K562 (cell line): ENCODE measurements around the gene C2orf69. TPM values are rescaled to one million over a fixed set of nuclear protein-coding genes. Genes with fewer than 3 reads are reported as not detected.

Experiments
- ATAC-seq: fragments of 200-7000 bp; cut with Tn5 transposase; 3 replicates; pipeline ENCODE4 v1.9.1; 2020; ENCODE audit warnings: moderate library complexity
- BruUV-seq: library from RNA; stranded (reverse); fragments of 400-500 nt; replicated peaks from 2 replicates; lab custom pipeline; 2021; lab: Mats Ljungman, UMichigan
- CTCF ChIA-PET: fragments of 300-600 bp; formaldehyde crosslinking; extraction: SDS; loops from one replicate; lab custom pipeline; 2021; ENCODE audit warnings: low intra/inter-chr PET ratio; lab: Yijun Ruan, JAX
- POLR2A ChIA-PET: fragments of 300-600, 350-650 bp; sonication (Branson Sonifier 250); formaldehyde crosslinking; extraction: SDS; loops from one replicate; lab custom pipeline; 2021; ENCODE audit warnings: antibody characterized with exemption, inconsistent platforms; lab: Yijun Ruan, JAX
- DNase-seq, 4 experiments: peaks; one replicate each; pipeline versions ENCODE4 v3.0.0 to v3.0.0-alpha.2; 2011 to 2018; ENCODE audit warnings: low spot score in 3 of 4, mixed read lengths in 3 of 4; ENCODE audit errors: extremely low read depth in 1 of 4
- FAIRE-seq: peaks from 2 replicates; lab custom pipeline; 2011; peaks lifted over from hg19 to GRCh38; lab: Jason Lieb, UNC
- H2AFZ ChIP-seq: 2 replicates; pipeline ENCODE4 v1.6.0; 2011; ENCODE audit warnings: low read depth, low read length, control low read depth, inconsistent platforms
- H3K27ac ChIP-seq: fragments of 200-600 bp; 3 replicates; pipeline ENCODE4 v1.8.0; 2011; ENCODE audit warnings: low read depth, mild to moderate bottlenecking, control low read depth, inconsistent platforms, low read length, moderate library complexity, mixed read lengths; ENCODE audit errors: extremely low read depth
- H3K27me3 ChIP-seq, 2 experiments: fragments of 300-600 bp in 1 of 2; 2 replicates in 1 of 2; 3 replicates in 1 of 2; pipeline versions ENCODE4 v1.6.0 to v1.8.0; 2011; ENCODE audit warnings: inconsistent platforms in 2 of 2, low read length in 2 of 2, mild to moderate bottlenecking in 1 of 2, mixed read lengths in 1 of 2, moderate library complexity in 1 of 2; ENCODE audit not compliant: control insufficient read depth in 2 of 2, insufficient read depth in 2 of 2
- H3K36me3 ChIP-seq: fragments of 300-600 bp; 3 replicates; pipeline ENCODE4 v1.8.0; 2011; ENCODE audit warnings: mild to moderate bottlenecking, low read length, inconsistent platforms; ENCODE audit not compliant: control insufficient read depth, insufficient read depth
- H3K4me1 ChIP-seq, 2 experiments: fragments of 200-600 bp in 1 of 2; replicated peaks in 1 of 2; 2 replicates in 1 of 2; 3 replicates in 1 of 2; pipeline versions ENCODE4 v1.5.1 to v1.8.0; 2011; ENCODE audit warnings: inconsistent platforms in 2 of 2, low read length in 2 of 2, mild to moderate bottlenecking in 1 of 2, mixed read lengths in 1 of 2, moderate library complexity in 1 of 2; ENCODE audit not compliant: control insufficient read depth in 2 of 2, insufficient read depth in 2 of 2
- H3K4me2 ChIP-seq: 2 replicates; pipeline ENCODE4 v1.6.1; 2011; ENCODE audit warnings: low read length, control low read depth, inconsistent platforms, mixed read lengths; ENCODE audit not compliant: insufficient read depth
- H3K4me3 ChIP-seq: fragments of 200-600 bp; sonication (generic), shearing (Covaris generic); 2 replicates; pipeline ENCODE4 v1.5.1; 2016; ENCODE audit warnings: control low read depth, inconsistent platforms
- H3K79me2 ChIP-seq: fragments of 200-600 bp; 3 replicates; pipeline ENCODE4 v1.8.0; 2011; ENCODE audit warnings: low read length, inconsistent platforms; ENCODE audit not compliant: control insufficient read depth, insufficient read depth
- H3K9ac ChIP-seq, 2 experiments: 2 replicates each; pipeline versions ENCODE4 v1.6.0 to v1.6.1; 2011; ENCODE audit warnings: low read depth in 2 of 2, low read length in 2 of 2, control low read depth in 1 of 2, inconsistent platforms in 1 of 2, mild to moderate bottlenecking in 1 of 2, mixed read lengths in 1 of 2; ENCODE audit not compliant: insufficient read depth in 1 of 2
- H3K9me1 ChIP-seq: one replicate; pipeline ENCODE4 v1.6.0; 2011; ENCODE audit warnings: inconsistent platforms, mild to moderate bottlenecking, low read length, moderate library complexity; ENCODE audit not compliant: control insufficient read depth, insufficient read depth
- H3K9me3 ChIP-seq: replicated peaks from 2 replicates; pipeline ENCODE4 v1.5.1; 2011; ENCODE audit warnings: low read depth, low read length, inconsistent platforms; ENCODE audit not compliant: control insufficient read depth, insufficient read depth
- H4K20me1 ChIP-seq: replicated peaks from 2 replicates; pipeline ENCODE4 v1.6.1; 2011; ENCODE audit warnings: low read length, inconsistent platforms, mixed read lengths; ENCODE audit not compliant: control insufficient read depth, insufficient read depth
- E2F4 ChIP-seq: sonication (generic); formaldehyde crosslinking; IDR thresholded peaks from 2 replicates; pipeline ENCODE4 v1.8.0; 2022; ENCODE audit warnings: mild to moderate bottlenecking, low read depth, missing genetic modification reagents
- POLR2AphosphoS5 ChIP-seq: IDR thresholded peaks from 2 replicates; pipeline ENCODE4 v1.6.1; 2011; ENCODE audit warnings: mild to moderate bottlenecking, low read depth, low read length, moderate library complexity; ENCODE audit not compliant: control insufficient read depth, insufficient read depth
- SRSF9 ChIP-seq: fragments of 200-400 bp; formaldehyde crosslinking; IDR thresholded peaks from 2 replicates; pipeline ENCODE4 v1.6.1; 2017; ENCODE audit warnings: low read depth, low read length, borderline replicate concordance
- WGBS: fragments of 100-300 bp; shearing (Covaris generic); methylation state at CpG from one replicate; pipeline ENCODE4 v1.1.6; 2016; ENCODE audit warnings: low coverage, mixed read lengths; ENCODE audit not compliant: insufficient coverage; ENCODE audit errors: missing lambda C conversion rate; 5-methylcytosine and 5-hydroxymethylcytosine counted together
- in situ Hi-C: fragments of 300-500 bp; cut with MboI; formaldehyde crosslinking; loops from 4 replicates; pipeline ENCODE4 v1.15.0; 2018; ENCODE audit warnings: inconsistent platforms, mixed read lengths
- intact Hi-C: fragments of 100-400 bp; cut with micrococcal nuclease; formaldehyde crosslinking; loops from 2 replicates; pipeline ENCODE4 v1.14.2; 2022
- polyA plus RNA-seq, 8 experiments: library from polyadenylated mRNA; depleted of rRNA in 4 of 8; stranded (reverse) in 5 of 8; unstranded in 3 of 8; fragments of >200 nt; fragmentation: Nextera tagmentation in 2 of 8; fragmentation: Illumina TruSeq in 1 of 8; extraction: Ambion mirVana in 2 of 8; extraction: Trizol in 1 of 8; gene quantifications; 2 replicates each; pipeline versions ENCODE4 v1.2.1 to v1.2.3, GENCODE V29; 2011 to 2014; ENCODE audit warnings: inconsistent platforms in 1 of 8, missing spikeins in 1 of 8
- total RNA-seq, 7 experiments: library from RNA; depleted of rRNA in 6 of 7; stranded (reverse); fragments of >200 nt in 6 of 7; fragmentation: Illumina TruSeq in 2 of 7; extraction: Trizol in 2 of 7; gene quantifications; 2 replicates each; pipeline versions ENCODE4 v1.2.1 to v1.2.3, GENCODE V29; 2011 to 2021; ENCODE audit warnings: low replicate concordance in 1 of 7
- TF ChIP-seq, protein P1 (sequence below): fragments of 450-650 bp; IDR thresholded peaks from 2 replicates; pipeline ENCODE4 v1.6.1; 2016
- TF ChIP-seq, protein P2 (sequence below): fragments of 450-650 bp; IDR thresholded peaks from 2 replicates; pipeline ENCODE4 v1.6.1; 2016; ENCODE audit warnings: mild to moderate bottlenecking, moderate library complexity

The C2orf69 gene
- total and polyA plus RNA-seq, 9 of the 15 experiments (the other 6 are each of a cell fraction or from before 2014, with no cell fraction given) = 3.4 to 9.8 (median 5.7) TPM

DNA sequence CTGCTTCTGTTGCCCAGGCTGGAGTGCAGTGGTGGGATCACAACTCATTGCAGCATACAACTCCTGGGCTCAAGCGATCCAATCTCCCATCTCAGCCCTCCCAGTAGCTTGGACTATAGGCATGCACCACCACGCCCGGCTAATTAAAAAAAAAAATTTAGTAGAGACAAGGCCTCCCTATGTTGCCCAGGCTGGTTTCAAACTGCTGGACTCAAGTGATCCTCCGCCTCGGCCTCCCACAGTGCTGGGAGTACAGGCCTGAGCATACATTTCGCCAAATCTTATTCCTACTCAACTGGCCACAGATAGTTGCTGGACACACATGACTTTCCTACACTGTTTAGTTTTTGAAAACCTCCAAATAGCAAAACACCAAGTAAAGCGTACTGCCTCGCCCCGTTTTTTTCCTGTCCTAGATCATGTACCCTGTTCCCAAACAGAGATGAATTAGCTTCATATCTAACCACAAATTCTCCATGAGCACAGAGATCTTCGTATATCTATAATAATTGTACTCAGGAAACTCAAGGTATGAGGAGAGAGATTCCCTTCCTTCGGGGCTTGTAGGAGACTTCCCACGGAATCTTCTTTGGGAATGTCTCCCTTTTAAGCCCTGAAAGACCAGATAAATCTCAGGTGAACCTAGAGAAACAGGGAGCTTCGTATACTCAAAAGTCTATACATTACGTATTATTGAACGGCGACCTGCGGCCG, 598 bp upstream of the C2orf69 start:
- Histone ChIP-seq H4K20me1 (no peaks in the 10 kb centered on the region), H3K27ac (peak overlapping the region; percentile 95), H2AFZ (peak overlapping the region; percentile 97), H3K4me1 (peaks cover 3 to 10% of the 10 kb centered on the region in 2 experiments; a peak in 3 of 5 replicates), H3K4me3 (peak overlapping the region; percentile 90; the same call in 1 of the 2 replicates), H3K4me2 (peak overlapping the region; percentile 64), H3K27me3 (no peaks in the 10 kb centered on the region), H3K9me1 (no peaks in the 10 kb centered on the region), H3K9me3 (peaks cover 10% of the 10 kb centered on the region), H3K9ac (peak overlapping the region in 1 of 2 experiments; percentile 58; a peak in 2 of 4 replicates), H3K79me2 (peaks cover 39% of the 10 kb centered on the region), H3K36me3 (peaks cover 17% of the 10 kb centered on the region; the same call in 2 of the 3 replicates)
- CTCF ChIA-PET = no interaction called here
- intact Hi-C loops (no loop called here), in situ Hi-C loops (no loop called here)
- no peak for FAIRE-seq
- DNase-seq = no peak
- POLR2A ChIA-PET = interaction anchor here (0.7 to 1.5 kb wide), 2 partner anchors 13 to 15 kb away, joined by 3 to 10 read pairs; no protein-coding TSS in a partner anchor
- 66% methylated on average over 14 of the region's 18 CpGs for WGBS
- ATAC-seq = no peak
- BruUV-seq = TSS peak; percentile 72
- TF ChIP-seq POLR2AphosphoS5 = no peak
- TF ChIP-seq SRSF9 = no peak
- TF ChIP-seq, protein P1, sequence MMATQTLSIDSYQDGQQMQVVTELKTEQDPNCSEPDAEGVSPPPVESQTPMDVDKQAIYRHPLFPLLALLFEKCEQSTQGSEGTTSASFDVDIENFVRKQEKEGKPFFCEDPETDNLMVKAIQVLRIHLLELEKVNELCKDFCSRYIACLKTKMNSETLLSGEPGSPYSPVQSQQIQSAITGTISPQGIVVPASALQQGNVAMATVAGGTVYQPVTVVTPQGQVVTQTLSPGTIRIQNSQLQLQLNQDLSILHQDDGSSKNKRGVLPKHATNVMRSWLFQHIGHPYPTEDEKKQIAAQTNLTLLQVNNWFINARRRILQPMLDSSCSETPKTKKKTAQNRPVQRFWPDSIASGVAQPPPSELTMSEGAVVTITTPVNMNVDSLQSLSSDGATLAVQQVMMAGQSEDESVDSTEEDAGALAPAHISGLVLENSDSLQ = no peak
- TF ChIP-seq E2F4 (CRISPR knock-in tag) = no peak
- TF ChIP-seq, protein P2, sequence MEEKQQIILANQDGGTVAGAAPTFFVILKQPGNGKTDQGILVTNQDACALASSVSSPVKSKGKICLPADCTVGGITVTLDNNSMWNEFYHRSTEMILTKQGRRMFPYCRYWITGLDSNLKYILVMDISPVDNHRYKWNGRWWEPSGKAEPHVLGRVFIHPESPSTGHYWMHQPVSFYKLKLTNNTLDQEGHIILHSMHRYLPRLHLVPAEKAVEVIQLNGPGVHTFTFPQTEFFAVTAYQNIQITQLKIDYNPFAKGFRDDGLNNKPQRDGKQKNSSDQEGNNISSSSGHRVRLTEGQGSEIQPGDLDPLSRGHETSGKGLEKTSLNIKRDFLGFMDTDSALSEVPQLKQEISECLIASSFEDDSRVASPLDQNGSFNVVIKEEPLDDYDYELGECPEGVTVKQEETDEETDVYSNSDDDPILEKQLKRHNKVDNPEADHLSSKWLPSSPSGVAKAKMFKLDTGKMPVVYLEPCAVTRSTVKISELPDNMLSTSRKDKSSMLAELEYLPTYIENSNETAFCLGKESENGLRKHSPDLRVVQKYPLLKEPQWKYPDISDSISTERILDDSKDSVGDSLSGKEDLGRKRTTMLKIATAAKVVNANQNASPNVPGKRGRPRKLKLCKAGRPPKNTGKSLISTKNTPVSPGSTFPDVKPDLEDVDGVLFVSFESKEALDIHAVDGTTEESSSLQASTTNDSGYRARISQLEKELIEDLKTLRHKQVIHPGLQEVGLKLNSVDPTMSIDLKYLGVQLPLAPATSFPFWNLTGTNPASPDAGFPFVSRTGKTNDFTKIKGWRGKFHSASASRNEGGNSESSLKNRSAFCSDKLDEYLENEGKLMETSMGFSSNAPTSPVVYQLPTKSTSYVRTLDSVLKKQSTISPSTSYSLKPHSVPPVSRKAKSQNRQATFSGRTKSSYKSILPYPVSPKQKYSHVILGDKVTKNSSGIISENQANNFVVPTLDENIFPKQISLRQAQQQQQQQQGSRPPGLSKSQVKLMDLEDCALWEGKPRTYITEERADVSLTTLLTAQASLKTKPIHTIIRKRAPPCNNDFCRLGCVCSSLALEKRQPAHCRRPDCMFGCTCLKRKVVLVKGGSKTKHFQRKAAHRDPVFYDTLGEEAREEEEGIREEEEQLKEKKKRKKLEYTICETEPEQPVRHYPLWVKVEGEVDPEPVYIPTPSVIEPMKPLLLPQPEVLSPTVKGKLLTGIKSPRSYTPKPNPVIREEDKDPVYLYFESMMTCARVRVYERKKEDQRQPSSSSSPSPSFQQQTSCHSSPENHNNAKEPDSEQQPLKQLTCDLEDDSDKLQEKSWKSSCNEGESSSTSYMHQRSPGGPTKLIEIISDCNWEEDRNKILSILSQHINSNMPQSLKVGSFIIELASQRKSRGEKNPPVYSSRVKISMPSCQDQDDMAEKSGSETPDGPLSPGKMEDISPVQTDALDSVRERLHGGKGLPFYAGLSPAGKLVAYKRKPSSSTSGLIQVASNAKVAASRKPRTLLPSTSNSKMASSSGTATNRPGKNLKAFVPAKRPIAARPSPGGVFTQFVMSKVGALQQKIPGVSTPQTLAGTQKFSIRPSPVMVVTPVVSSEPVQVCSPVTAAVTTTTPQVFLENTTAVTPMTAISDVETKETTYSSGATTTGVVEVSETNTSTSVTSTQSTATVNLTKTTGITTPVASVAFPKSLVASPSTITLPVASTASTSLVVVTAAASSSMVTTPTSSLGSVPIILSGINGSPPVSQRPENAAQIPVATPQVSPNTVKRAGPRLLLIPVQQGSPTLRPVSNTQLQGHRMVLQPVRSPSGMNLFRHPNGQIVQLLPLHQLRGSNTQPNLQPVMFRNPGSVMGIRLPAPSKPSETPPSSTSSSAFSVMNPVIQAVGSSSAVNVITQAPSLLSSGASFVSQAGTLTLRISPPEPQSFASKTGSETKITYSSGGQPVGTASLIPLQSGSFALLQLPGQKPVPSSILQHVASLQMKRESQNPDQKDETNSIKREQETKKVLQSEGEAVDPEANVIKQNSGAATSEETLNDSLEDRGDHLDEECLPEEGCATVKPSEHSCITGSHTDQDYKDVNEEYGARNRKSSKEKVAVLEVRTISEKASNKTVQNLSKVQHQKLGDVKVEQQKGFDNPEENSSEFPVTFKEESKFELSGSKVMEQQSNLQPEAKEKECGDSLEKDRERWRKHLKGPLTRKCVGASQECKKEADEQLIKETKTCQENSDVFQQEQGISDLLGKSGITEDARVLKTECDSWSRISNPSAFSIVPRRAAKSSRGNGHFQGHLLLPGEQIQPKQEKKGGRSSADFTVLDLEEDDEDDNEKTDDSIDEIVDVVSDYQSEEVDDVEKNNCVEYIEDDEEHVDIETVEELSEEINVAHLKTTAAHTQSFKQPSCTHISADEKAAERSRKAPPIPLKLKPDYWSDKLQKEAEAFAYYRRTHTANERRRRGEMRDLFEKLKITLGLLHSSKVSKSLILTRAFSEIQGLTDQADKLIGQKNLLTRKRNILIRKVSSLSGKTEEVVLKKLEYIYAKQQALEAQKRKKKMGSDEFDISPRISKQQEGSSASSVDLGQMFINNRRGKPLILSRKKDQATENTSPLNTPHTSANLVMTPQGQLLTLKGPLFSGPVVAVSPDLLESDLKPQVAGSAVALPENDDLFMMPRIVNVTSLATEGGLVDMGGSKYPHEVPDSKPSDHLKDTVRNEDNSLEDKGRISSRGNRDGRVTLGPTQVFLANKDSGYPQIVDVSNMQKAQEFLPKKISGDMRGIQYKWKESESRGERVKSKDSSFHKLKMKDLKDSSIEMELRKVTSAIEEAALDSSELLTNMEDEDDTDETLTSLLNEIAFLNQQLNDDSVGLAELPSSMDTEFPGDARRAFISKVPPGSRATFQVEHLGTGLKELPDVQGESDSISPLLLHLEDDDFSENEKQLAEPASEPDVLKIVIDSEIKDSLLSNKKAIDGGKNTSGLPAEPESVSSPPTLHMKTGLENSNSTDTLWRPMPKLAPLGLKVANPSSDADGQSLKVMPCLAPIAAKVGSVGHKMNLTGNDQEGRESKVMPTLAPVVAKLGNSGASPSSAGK = peak; percentile 8; the same call in 1 of the 2 replicates
